Left cardiac atrium (tissue), 4 donors: Measurements from ENCODE around the gene RACGAP1. TPM values are rescaled to one million over a fixed set of nuclear protein-coding genes. Genes with fewer than 3 reads are reported as not detected.

Experiments used
- ATAC-seq, 2 donors: fragments of 200-7000 bp; cut with Tn5 transposase; one replicate each; pipeline ENCODE4 v1.9.1; 2020; ENCODE audit warnings: mild to moderate bottlenecking in 2 of 2, moderate library complexity in 2 of 2
- DNase-seq: peaks from one replicate; pipeline ENCODE4 v3.0.0-alpha.2; 2020
- intact Hi-C, 2 donors: fragments of 100-400 bp; cut with DNase I; formaldehyde crosslinking; loops; one replicate each; pipeline versions ENCODE4 v1.14.1 to v1.15.1; 2022 to 2023
- total RNA-seq, 2 donors: library from RNA; stranded (reverse); fragmentation: NEBNext Ultra II Directional; extraction: Animal tissue kit (Norgen Biotek cat#: 25700); gene quantifications; one replicate each; pipeline ENCODE4 v1.2.1, GENCODE V29; 2021
- donor health status: DM: no; HTN: yes; CAD: no.
- donor health status: DM: no; HTN: yes; CAD: no; lungs with severe emphysema.
- donor health status: DM: yes; HTN: yes; CAD: no.
- donor health status: Dilated cardiomyopathy.

RACGAP1 gene
- total RNA-seq, 2 donors from 2014 or later = 4.8 to 10.4 TPM

- ATAC-seq (no peak), DNase-seq (no peak)
- intact Hi-C loops = loop anchor here (2.0 to 5.0 kb wide), 2 partner anchors 91 kb away; no protein-coding TSS in a partner anchor
Observed at GRCh38 chr12:50057896-50058670, 32.8 kb upstream of the RACGAP1 start.

DNA sequence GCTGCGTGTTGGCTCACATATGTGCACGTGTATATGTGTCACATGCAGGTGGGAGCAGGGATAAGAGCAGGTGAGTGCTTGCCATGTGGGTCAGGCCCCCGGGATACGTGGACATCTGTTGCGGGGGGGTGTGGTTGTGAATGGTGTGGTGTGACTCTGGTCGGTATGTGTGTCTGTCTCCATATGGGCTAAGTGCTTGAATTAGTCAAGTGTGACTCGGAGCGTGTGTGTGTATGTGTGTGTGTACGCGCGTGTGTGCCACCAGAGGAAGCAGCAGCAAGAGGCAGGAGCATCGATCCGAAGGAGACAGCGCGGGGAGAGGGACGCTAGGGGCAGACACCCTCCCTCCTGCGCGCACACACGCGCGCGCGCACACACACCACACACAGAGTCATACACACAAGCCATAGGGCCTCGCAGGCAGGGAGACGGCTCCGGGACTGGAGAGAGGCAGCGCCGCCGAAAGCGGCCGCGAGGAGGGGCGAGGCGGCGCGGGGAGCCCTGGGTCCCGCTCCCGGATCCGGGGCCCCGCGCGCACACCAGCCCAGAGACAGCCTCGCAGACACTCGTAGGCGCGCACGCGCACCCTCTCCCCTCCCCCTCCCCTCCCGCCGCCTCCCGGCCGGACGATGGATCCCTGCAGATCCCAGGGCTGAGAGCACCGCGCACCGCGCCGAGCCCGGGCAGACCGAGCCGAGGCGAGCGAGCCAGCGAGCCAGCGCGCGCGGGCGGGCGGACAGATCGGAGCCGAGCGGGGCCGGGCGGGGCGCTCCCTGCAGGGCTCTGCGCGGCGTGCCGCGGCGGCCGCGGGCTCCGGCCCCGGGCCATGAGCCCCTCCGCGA lies 31.9 kb upstream of the RACGAP1 start, which contains the start of gene ASIC1:
Gene ASIC1, plus strand, starts transcription at position 597 of the 842 bp plus-strand sequence. CDS start 1,171 bp downstream, outside the sequence.
- intact Hi-C loops = loop anchor here (2.0 to 5.0 kb wide), 2 partner anchors 90 kb away; no protein-coding TSS in a partner anchor
- peak; percentile 82 to 84 for ATAC-seq
- peak; percentile 76 for DNase-seq

DNA sequence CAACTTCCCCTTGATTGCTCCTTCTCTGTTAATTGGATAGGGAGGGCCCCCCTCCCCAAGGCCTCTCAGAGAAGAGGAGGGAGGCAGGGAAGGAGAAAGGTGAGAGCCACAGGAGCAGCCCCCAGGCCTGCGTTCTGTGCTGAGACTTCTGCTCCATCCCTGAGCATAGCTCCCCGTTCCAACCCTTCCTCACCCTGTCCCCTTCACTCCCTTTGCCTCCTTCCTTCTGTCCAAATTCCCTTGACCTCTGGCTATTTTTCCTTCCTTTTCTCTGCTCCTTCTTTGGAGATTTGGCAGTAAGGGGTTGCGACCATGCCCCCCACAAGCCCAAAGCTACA lies 31.3 kb upstream of the RACGAP1 start:
- intact Hi-C loops = loop anchor here (2.0 to 5.0 kb wide), 2 partner anchors 89 to 90 kb away; no protein-coding TSS in a partner anchor
- no peak for DNase-seq
- ATAC-seq = no peak

GRCh38 chr12:50055831-50056638 lies 30.7 kb upstream of the RACGAP1 start:
- ATAC-seq (peak in 1 of 2 donors; percentile 55), DNase-seq (no peak)
- intact Hi-C loops = loop anchor here (2.0 to 5.0 kb wide), 2 partner anchors 89 kb away; no protein-coding TSS in a partner anchor

DNA sequence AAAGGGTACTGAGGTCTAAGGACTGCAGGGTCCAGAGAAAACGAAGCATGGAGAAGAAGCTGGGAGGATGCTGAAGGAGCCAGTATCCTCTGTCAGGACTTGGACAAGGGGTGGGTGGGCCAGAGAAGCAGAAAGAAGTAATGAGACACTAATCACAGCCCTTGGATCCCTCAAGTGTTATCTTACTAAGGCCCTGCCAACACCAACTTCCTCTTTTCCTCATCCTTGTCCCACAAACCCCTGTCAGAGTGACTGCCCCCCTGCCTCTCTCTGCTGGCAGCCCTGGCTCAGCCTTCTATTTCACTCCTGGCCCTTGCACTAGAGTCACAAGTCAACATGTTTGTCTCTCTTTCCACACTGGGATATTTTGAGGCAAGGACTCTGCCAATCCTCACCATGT lies 28.3 kb upstream of the RACGAP1 start:
- DNase-seq (no peak), ATAC-seq (no peak)
- intact Hi-C loops = no loop called here

DNA sequence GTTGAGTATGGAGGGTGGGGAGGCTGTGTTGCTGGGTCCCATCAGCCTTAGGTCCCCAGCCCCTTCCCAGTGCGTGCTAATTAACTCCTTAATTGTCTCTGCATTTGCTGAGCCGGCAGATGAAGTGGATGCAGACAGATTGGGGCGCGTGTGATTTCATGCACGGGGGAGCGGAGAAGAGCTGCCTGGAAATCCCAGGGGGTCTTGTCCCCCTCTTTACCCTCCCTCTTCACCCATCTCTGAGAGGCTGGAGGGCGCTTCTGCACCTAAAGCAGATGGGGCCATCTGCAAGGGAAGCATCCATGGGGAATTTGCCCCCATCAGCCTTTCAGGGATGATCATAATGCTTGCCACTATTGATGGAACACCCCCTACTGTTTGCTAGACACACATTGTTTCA lies 27.7 kb upstream of the RACGAP1 start:
- no peak for DNase-seq
- no peak for ATAC-seq
- intact Hi-C loops = no loop called here

DNA sequence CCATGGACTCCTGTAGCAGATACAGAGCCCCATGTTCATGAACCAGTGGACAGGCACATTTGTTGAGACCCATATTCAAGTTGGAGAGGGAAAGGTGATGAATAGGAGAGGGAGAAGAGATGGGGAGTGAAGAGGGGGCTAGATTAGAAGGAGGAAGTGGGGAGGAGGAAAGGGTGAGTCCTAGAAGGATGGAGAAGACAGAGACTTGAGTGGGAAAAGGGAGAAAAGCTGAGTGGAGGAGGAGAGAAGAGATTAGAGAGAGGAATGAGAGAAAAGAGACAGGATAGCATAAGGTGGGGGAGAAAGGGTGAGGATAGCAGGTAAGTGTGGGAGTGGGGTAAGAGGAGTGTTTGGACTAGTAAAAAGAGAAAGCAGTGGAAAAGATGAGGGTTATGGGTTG lies 27.2 kb upstream of the RACGAP1 start:
- ATAC-seq = no peak
- no peak for DNase-seq
- intact Hi-C loops = no loop called here

DNA sequence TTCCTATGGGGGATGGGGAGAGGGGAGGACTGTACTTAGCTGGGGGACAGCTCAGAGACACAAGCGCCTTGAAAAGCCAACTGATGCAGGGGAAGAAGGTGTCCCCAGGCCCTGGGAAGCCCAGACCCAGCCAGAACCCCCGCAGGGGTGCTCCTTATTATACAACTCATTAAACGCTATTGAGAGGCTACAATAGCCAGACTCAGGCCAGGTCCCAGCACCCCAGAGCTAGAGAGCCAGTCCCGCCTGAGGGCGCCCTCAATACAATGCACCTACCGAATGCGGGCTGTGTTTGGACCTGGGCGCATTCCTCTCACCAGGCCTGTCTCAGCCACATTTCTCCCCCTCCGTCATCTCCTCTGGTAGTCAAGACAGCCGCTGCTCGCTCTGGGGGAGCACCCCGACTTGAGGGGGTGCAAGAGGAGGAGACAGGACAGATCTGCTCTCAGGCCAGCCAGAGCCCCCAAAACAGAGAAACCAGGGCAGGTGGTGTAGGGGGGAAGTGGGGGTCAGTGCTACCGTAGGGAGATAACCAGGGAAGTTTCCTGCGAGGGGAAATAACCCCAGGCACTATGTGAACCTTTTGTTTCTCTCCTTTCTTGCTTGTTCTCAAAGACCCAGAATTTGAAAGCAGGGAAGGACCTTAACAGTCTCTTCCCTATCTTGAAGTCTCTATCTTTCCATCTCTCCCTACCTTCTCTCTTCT lies 26.0 kb upstream of the RACGAP1 start:
- DNase-seq (no peak), ATAC-seq (peak in 1 of 2 donors; percentile 7)

DNA sequence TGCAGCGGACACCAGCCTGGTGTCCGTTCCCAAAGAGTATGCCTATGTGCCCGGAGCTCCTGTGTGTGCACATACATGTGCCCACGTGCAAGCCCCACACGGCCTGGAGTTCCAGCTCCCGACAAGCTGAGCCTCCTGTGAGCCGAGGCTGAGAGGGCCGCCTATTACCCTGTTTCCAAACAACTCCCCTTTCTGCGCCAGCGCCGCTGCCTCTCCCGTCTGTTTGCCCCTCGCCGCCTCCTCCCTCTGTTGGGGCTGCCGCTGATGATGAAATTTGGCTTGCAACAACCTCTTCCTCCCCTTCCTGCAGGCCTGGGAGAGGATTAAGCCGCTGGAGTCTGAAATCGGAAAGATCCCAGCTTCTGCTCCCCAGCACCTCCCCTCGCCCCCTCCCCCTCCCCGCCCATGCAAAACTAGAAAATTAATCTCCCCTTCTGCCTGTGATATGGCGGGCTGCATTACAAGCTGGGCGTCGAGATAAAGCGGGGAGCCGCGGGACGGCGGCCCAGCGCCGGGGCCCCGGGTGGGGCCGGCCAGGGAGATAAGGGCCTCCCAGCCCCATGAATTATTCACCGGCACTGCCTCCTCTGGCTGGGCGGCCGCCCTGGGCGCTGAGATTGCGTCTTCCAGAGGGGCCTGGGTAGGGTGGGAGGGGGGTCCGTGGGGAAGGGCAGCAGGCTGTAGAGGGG lies 25.3 kb upstream of the RACGAP1 start:
- DNase-seq = peak; percentile 83
- intact Hi-C loops = no loop called here

More for the DNA sequence above, 26.0 kb upstream of the RACGAP1 start:
- intact Hi-C loops = no loop called here

DNA sequence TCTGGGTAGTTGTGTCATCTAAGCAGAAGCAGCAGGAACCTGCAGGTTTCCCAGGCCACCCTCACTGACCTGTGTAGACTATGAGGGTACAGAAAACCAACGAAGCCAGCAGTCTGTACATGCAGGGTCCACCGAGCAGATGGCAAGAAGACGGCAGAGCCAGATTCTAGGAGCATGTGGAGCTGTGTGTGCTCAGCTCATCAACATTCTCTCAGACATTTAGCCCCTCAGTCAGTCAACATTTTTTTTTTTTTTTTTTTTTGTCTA lies 24.8 kb upstream of the RACGAP1 start:
- ATAC-seq = no peak
- DNase-seq = no peak
- intact Hi-C loops = no loop called here

More for the DNA sequence above, 25.3 kb upstream of the RACGAP1 start:
- ATAC-seq = peak; percentile 89 to 93

- ATAC-seq = no peak
- intact Hi-C loops = no loop called here
- DNase-seq = no peak
Observed at GRCh38 chr12:50049254-50050118, 24.2 kb upstream of the RACGAP1 start.

DNA sequence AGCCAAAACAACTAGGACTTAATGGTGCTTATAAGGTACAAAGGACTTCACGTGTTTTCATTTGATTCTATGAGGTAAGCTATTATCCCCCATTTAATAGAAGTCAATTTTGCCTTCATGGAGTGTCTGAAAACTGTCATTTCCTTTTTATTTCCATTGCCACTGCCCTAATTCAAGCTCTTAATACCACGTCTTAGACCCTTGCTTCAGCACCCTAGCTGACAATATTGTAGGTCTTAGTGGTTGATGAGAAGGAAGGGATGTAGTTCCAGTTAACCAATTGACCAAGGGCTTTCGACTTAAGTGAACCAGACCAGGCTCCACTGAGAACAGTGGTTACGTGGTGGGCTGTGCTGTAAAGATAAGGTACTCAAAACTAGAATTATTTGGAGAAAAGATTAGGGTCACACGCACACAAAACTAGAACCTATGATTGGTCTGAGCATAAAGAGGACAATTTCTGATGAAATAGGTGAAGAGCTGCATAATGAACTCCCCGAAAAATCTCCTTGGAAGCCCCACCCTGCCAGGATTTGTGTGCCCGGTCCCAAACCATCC lies 22.5 kb upstream of the RACGAP1 start:
- no peak for DNase-seq
- ATAC-seq = no peak
- intact Hi-C loops = no loop called here

DNA sequence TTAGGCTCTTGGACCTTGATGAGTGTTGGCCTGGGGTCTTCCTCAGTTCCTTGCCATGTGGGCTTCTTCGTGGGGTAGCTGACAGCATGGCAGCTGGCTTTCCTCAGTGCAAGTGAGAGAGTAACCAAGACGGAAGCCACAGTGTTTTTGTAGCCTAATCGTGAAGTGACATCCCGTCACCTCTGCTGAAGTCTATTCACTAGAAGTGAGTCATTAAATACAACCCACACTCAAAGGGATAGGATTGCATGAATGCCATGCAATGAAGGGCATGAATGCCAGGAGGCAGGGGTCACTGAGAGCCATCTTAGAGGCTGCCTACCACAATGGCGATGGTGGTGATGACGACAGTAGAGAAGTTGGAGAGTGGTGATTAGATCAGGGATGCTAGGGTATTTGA lies 18.6 kb upstream of the RACGAP1 start:
- DNase-seq = no peak
- ATAC-seq = no peak
- intact Hi-C loops = no loop called here

DNA sequence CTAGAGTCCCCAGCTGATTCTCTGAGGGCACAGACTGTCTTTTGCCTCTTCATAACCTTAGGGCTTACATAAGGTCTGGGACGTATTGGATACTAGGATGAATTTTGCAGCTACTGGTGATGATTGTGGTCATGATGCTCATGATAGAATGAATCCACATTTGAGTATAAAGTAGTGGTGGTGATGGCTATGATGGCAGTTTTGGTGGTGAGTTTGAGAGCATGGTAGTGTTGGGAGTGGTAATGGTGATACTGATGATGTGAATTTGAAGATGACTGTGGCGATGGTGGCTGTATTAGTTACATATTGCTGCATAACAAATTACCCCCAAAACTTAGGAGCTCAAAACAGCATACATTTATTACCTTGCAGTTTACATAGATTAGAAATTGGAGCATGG lies 18.0 kb upstream of the RACGAP1 start:
- no peak for DNase-seq
- intact Hi-C loops = no loop called here
- no peak for ATAC-seq

DNA sequence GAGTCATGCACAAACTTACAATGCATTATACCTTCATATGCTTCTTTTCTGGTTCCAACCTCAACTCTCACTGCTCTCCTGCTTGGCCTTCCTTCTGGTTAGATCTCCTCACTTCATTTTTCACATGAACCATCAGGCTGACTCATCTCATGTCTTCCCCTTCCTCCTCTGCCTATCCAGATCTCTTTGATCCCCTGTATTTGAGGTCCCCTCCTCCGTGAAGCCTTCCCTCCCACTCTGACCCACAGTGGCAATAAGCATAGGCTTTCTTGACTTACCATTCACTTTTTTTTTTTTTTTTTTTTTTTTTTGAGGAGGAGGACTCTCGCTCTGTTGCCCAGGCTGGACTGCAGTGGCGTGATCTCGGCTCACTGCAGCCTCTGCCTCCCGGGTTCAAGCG lies 17.4 kb upstream of the RACGAP1 start:
- intact Hi-C loops = no loop called here
- DNase-seq (no peak), ATAC-seq (no peak)

DNA sequence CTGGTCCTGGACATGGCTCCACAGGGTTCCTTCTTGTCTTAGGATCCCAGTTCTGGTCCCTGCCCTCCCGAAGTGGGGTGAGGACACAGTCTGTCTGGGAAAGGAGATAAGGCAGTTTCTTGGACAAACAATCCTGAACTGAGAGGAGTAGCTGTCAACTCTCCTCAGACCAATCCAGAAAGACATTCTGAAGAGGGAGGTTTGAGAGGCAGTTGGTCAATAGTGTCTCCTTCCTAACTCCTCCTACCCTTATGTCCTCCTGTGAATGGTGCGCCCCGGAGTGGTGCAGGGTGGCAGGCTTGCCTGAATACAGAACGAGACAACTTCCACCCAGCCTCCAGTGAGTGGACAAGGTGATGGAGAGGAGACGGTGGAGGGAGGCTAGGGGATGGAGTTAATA lies 16.7 kb upstream of the RACGAP1 start:
- intact Hi-C loops = no loop called here
- no peak for DNase-seq
- ATAC-seq = no peak
